ENCODE measurements around the gene ASCL3.
A peak's percentile ranks its signal among the peaks of the same experiment; 100 is the strongest.

The ASCL3 gene

GRCh38 chr11:8934742-8935488 lies 7.9 kb downstream of the ASCL3 start:
- TF ChIP-seq ZNF274 (IDR thresholded peaks at IDR 0.05; ENCODE audit: low read depth, low read length), result no peak

GRCh38 chr11:8933931-8934330 lies 8.9 kb downstream of the ASCL3 start:
- no peak for TF ChIP-seq ZNF274 (IDR thresholded peaks at IDR 0.05; ENCODE audit: low read depth, low read length)
- no peak overlapping the region for H3K4me3 ChIP-seq (ENCODE audit: low read length)

More at GRCh38 chr11:8934742-8935488, 7.9 kb downstream of the ASCL3 start:
- H3K4me3 ChIP-seq (ENCODE audit: low read length), result no peak overlapping the region

GRCh38 chr11:8932564-8933180 lies 10.1 kb downstream of the ASCL3 start, which contains the start of gene C11orf16:
TSS of gene C11orf16 (minus strand) at chr11:8932947. CDS start at chr11:8932308, 639 bp downstream.
- no peak for TF ChIP-seq ZNF274 (IDR thresholded peaks at IDR 0.05; ENCODE audit: low read depth, low read length)
- no peak within 1 kb of the TSS for H3K4me3 ChIP-seq (ENCODE audit: low read length)

- no peak for TF ChIP-seq ZNF274 (IDR thresholded peaks at IDR 0.05; ENCODE audit: low read depth, low read length)
- no peak overlapping the region for H3K4me3 ChIP-seq (ENCODE audit: low read length)
Measured at GRCh38 chr11:8930456-8931175, 12.2 kb downstream of the ASCL3 start.

GRCh38 chr11:8928981-8929615 lies 13.7 kb downstream of the ASCL3 start:
- no peak overlapping the region for H3K4me3 ChIP-seq (ENCODE audit: low read length)
- no peak for TF ChIP-seq ZNF274 (IDR thresholded peaks at IDR 0.05; ENCODE audit: low read depth, low read length)

- TF ChIP-seq ZNF274 (IDR thresholded peaks at IDR 0.05; ENCODE audit: low read depth, low read length), result no peak
- H3K4me3 ChIP-seq (ENCODE audit: low read length), result no peak overlapping the region
Measured at GRCh38 chr11:8928205-8928604, 14.6 kb downstream of the ASCL3 start.

GRCh38 chr11:8927233-8927632 lies 15.6 kb downstream of the ASCL3 start:
- H3K4me3 ChIP-seq (ENCODE audit: low read length), result no peak overlapping the region
- no peak for TF ChIP-seq ZNF274 (IDR thresholded peaks at IDR 0.05; ENCODE audit: low read depth, low read length)

GRCh38 chr11:8926236-8926635 lies 16.6 kb downstream of the ASCL3 start:
- no peak for TF ChIP-seq ZNF274 (IDR thresholded peaks at IDR 0.05; ENCODE audit: low read depth, low read length)
- H3K4me3 ChIP-seq (ENCODE audit: low read length), result no peak overlapping the region

- no peak overlapping the region for H3K4me3 ChIP-seq (ENCODE audit: low read length)
- TF ChIP-seq ZNF274 (IDR thresholded peaks at IDR 0.05; ENCODE audit: low read depth, low read length), result no peak
Measured at GRCh38 chr11:8925711-8926110, 17.1 kb downstream of the ASCL3 start.

- no peak for TF ChIP-seq ZNF274 (IDR thresholded peaks at IDR 0.05; ENCODE audit: low read depth, low read length)
- H3K4me3 ChIP-seq (ENCODE audit: low read length), result no peak overlapping the region
Measured at GRCh38 chr11:8922691-8923090, 20.1 kb downstream of the ASCL3 start.

- no peak for TF ChIP-seq ZNF274 (IDR thresholded peaks at IDR 0.05; ENCODE audit: low read depth, low read length)
- no peak overlapping the region for H3K4me3 ChIP-seq (ENCODE audit: low read length)
Measured at GRCh38 chr11:8917157-8917825, 25.5 kb downstream of the ASCL3 start.

- H3K4me3 ChIP-seq (ENCODE audit: low read length), result no peak overlapping the region
- TF ChIP-seq ZNF274 (IDR thresholded peaks at IDR 0.05; ENCODE audit: low read depth, low read length), result no peak
Measured at GRCh38 chr11:8914661-8915018, 28.2 kb downstream of the ASCL3 start.

- H3K4me3 ChIP-seq (ENCODE audit: low read length), result peak overlapping the region; percentile 47; the same call in 1 of the 2 replicates
Measured at GRCh38 chr11:8913961-8914660, 28.7 kb downstream of the ASCL3 start.

More at GRCh38 chr11:8913961-8914660, 28.7 kb downstream of the ASCL3 start:
- TF ChIP-seq ZNF274 (IDR thresholded peaks at IDR 0.05; ENCODE audit: low read depth, low read length), result no peak
